LHCN-M2 (cell line): ENCODE measurements around the gene SLAMF9. TPM values are rescaled to one million over a fixed set of nuclear protein-coding genes. Genes with fewer than 3 reads are reported as not detected.

Source experiments
- total RNA-seq: library from RNA; depleted of rRNA; stranded (reverse); fragments of >200 nt; gene quantifications from 2 replicates; pipeline ENCODE4 v1.2.3, GENCODE V29; 2014; rRNA removed

The SLAMF9 gene
- total RNA-seq, 1 experiment from 2014 or later, result not detected

Other genes starting within 250 kb of the SLAMF9 start
- gene CRP, start 239.6 kb downstream of the SLAMF9 start, total RNA-seq, result not detected in 2 replicates
- 38.4 and 57.5 TPM in 2 replicates for gene DUSP23, start 173.3 kb downstream of the SLAMF9 start, total RNA-seq
- gene FCRL6, start 151.9 kb downstream of the SLAMF9 start, total RNA-seq, result not detected in 2 replicates
- not detected in 2 replicates for gene SLAMF8, start 127.4 kb downstream of the SLAMF9 start, total RNA-seq
- not detected in 2 replicates for gene VSIG8, start 91.6 kb downstream of the SLAMF9 start, total RNA-seq
- 0.34 and 1.2 TPM in 2 replicates for gene CFAP45, start 54.1 kb downstream of the SLAMF9 start, total RNA-seq
- gene TAGLN2, start 28.7 kb downstream of the SLAMF9 start, total RNA-seq, result 294 and 366 TPM in 2 replicates
- not detected in 2 replicates for gene IGSF9, start 8.6 kb downstream of the SLAMF9 start, total RNA-seq
- gene PIGM, start 77.8 kb upstream of the SLAMF9 start, total RNA-seq, result 4.3 and 5.4 TPM in 2 replicates
- not detected in 2 replicates for gene KCNJ10, start 115.9 kb upstream of the SLAMF9 start, total RNA-seq
- gene KCNJ9, start 127.3 kb upstream of the SLAMF9 start, total RNA-seq, result not detected in 2 replicates
- 21.7 and 22.2 TPM in 2 replicates for gene IGSF8, start 144.4 kb upstream of the SLAMF9 start, total RNA-seq
- gene ATP1A2, start 161.5 kb upstream of the SLAMF9 start, total RNA-seq, result 1.3 and 1.4 TPM in 2 replicates
- gene ATP1A4, start 197.4 kb upstream of the SLAMF9 start, total RNA-seq, result not detected in 2 replicates
- gene CASQ1, start 236.3 kb upstream of the SLAMF9 start, total RNA-seq, result not detected in 2 replicates